MCF 10A (cell line): Measurements from ENCODE around the gene ABHD17B. TPM values are rescaled to one million over a fixed set of nuclear protein-coding genes. Genes with fewer than 3 reads are reported as not detected.

Experiments
- BruUV-seq: library from RNA; stranded (reverse); fragments of 400-500 nt; replicated peaks from 2 replicates; lab custom pipeline; 2021; lab: Mats Ljungman, UMichigan
- CTCF ChIA-PET: fragments of 300-600 bp; sonication (Branson Sonifier 250); formaldehyde crosslinking; extraction: SDS; loops from one replicate; lab custom pipeline; 2021; ENCODE audit warnings: antibody characterized with exemption, inconsistent platforms; lab: Yijun Ruan, JAX
- POLR2A ChIA-PET: fragments of 300-600, 350-650 bp; sonication (Branson Sonifier 250); formaldehyde crosslinking; extraction: SDS; loops from one replicate; lab custom pipeline; 2020; ENCODE audit warnings: antibody characterized with exemption, inconsistent platforms; lab: Yijun Ruan, JAX
- DNase-seq: peaks from one replicate; pipeline ENCODE4 v3.0.0-alpha.2; 2018; ENCODE audit not compliant: unreplicated experiment
- H3K27ac Mint-ChIP-seq: one replicate; pipeline ENCODE4 v1.8.0; 2022; ENCODE audit warnings: mild to moderate bottlenecking, low read depth, mixed read lengths; ENCODE audit not compliant: unreplicated experiment
- H3K27me3 Mint-ChIP-seq: one replicate; pipeline ENCODE4 v1.8.0; 2022; ENCODE audit warnings: mixed read lengths; ENCODE audit not compliant: insufficient read depth, unreplicated experiment
- H3K36me3 Mint-ChIP-seq: one replicate; pipeline ENCODE4 v1.8.0; 2022; ENCODE audit warnings: mild to moderate bottlenecking, moderate library complexity, mixed read lengths; ENCODE audit not compliant: insufficient read depth, unreplicated experiment
- H3K4me1 Mint-ChIP-seq: one replicate; pipeline ENCODE4 v1.8.0; 2022; ENCODE audit warnings: mixed read lengths; ENCODE audit not compliant: insufficient read depth, unreplicated experiment
- H3K4me3 Mint-ChIP-seq: one replicate; pipeline ENCODE4 v1.8.0; 2022; ENCODE audit warnings: mild to moderate bottlenecking, moderate library complexity, mixed read lengths; ENCODE audit not compliant: unreplicated experiment
- H3K9me3 Mint-ChIP-seq: one replicate; pipeline ENCODE4 v1.8.0; 2022; ENCODE audit warnings: mixed read lengths; ENCODE audit not compliant: unreplicated experiment
- CTCF ChIP-seq: fragments of 200-600 bp; IDR thresholded peaks from one replicate; pipeline ENCODE4 v1.8.0; 2022; ENCODE audit warnings: antibody characterized with exemption, mild to moderate bottlenecking; ENCODE audit not compliant: unreplicated experiment
- intact Hi-C: fragments of 100-400 bp; cut with micrococcal nuclease; formaldehyde crosslinking; loops from 2 replicates; pipeline ENCODE4 v1.14.1; 2022
- total RNA-seq: library from RNA; stranded (reverse); gene quantifications from 2 replicates; pipeline ENCODE4 v1.2.3, GENCODE V29; 2022

Gene ABHD17B
- total RNA-seq, 1 experiment from 2014 or later = 10.5 TPM

GRCh38 chr9:71921190-71921814, 10.3 kb upstream of the ABHD17B start:
- intact Hi-C loops = no loop called here
- CTCF ChIA-PET = interaction anchor here (0.6 to 2.0 kb wide), 4 partner anchors 10 to 318 kb away, joined by 3 to 6 read pairs (median 4); partner anchors contain the start of genes ABHD17B and C9orf85
- POLR2A ChIA-PET = interaction anchor here (1.4 to 2.9 kb wide), 2 partner anchors 9 to 15 kb away, joined by 4 to 21 read pairs; partner anchors contain the start of genes ABHD17B and C9orf85
- no peaks in the 10 kb centered on the region for H3K9me3 Mint-ChIP-seq
- TF ChIP-seq CTCF = no peak
- no peak overlapping the region for H3K4me3 Mint-ChIP-seq
- no TSS peak for BruUV-seq
- peak overlapping the region; percentile 53 for H3K27ac Mint-ChIP-seq
- peaks cover 7% of the 10 kb centered on the region for H3K36me3 Mint-ChIP-seq
- DNase-seq = no peak
- H3K27me3 Mint-ChIP-seq = no peaks in the 10 kb centered on the region
- H3K4me1 Mint-ChIP-seq = peaks cover 22% of the 10 kb centered on the region

GRCh38 chr9:71920456-71921189, 9.6 kb upstream of the ABHD17B start:
- CTCF ChIA-PET = interaction anchor here (0.6 to 2.0 kb wide), 4 partner anchors 9 to 93 kb away, joined by 3 to 6 read pairs (median 4); partner anchors contain the start of genes ABHD17B and C9orf85
- H3K36me3 Mint-ChIP-seq = peaks cover 7% of the 10 kb centered on the region
- H3K27me3 Mint-ChIP-seq = no peaks in the 10 kb centered on the region
- intact Hi-C loops = no loop called here
- peaks cover 26% of the 10 kb centered on the region for H3K4me1 Mint-ChIP-seq
- no peak overlapping the region for H3K4me3 Mint-ChIP-seq
- H3K9me3 Mint-ChIP-seq = no peaks in the 10 kb centered on the region
- H3K27ac Mint-ChIP-seq = peak overlapping the region; percentile 53
- no peak for DNase-seq
- no TSS peak for BruUV-seq
- TF ChIP-seq CTCF = no peak
- POLR2A ChIA-PET = interaction anchor here (1.4 to 2.9 kb wide), 2 partner anchors 9 to 16 kb away, joined by 4 to 21 read pairs; partner anchors contain the start of genes ABHD17B and C9orf85

- no peaks in the 10 kb centered on the region for H3K9me3 Mint-ChIP-seq
- no peaks in the 10 kb centered on the region for H3K27me3 Mint-ChIP-seq
- ChIA-PET POLR2A (no interaction called here), CTCF (interaction anchor here (1.0 kb wide), 1 partner anchor 99 kb away, joined by 3 read pairs; no protein-coding TSS in a partner anchor)
- no peak overlapping the region for H3K4me3 Mint-ChIP-seq
- H3K27ac Mint-ChIP-seq = no peak overlapping the region
- no peak for TF ChIP-seq CTCF
- peaks cover 27% of the 10 kb centered on the region for H3K4me1 Mint-ChIP-seq
- BruUV-seq = no TSS peak
- no peak for DNase-seq
- intact Hi-C loops = no loop called here
- H3K36me3 Mint-ChIP-seq = peaks cover 7% of the 10 kb centered on the region
Observed at GRCh38 chr9:71918419-71918818, 7.4 kb upstream of the ABHD17B start.
